TTC549 (cell line): Measurements from ENCODE around the gene EPG5.

Experiments
- FAIRE-seq: peaks from 2 replicates; lab custom pipeline; 2012; peaks lifted over from hg19 to GRCh38; lab: Jason Lieb, UNC

EPG5 gene

DNA sequence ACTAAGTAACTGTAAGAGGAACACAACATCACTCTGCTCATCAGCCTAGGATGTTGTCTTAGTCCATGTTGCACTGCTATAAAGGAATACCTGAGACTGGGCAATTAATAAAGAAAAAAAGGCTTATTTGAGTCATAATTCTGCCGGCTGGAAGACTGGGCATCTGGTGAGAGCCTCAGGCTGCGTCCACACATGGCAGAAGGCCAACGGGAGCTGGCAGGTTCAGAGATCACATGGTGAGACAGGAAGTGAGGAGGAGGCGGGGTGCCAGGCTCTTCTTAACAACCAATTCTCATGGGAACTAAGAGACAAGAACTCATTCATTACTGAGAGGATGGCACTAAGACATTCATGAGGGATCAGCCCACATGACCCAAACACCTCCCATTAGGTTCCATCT lies 46.8 kb downstream of the EPG5 start:
- no peak for FAIRE-seq

DNA sequence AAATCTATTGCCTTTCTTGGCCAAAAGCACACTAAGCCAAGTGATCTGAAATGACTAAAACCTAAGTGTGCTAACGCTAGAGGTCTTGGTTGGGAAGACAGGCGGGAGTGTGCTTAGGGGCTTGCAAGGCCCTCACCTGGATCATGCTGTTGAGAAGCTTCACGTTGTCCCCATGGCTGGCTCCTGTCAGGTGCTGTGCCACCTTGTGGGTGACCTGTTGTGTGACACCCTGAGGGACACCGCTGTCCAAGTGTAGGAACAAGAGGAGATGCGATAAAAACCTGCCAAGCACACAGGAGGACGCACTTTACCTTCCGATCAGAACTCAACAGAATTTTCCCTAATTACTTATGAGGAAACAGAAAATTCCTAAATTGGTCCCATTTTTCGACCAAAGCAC lies 50.8 kb downstream of the EPG5 start:
- FAIRE-seq = no peak

DNA sequence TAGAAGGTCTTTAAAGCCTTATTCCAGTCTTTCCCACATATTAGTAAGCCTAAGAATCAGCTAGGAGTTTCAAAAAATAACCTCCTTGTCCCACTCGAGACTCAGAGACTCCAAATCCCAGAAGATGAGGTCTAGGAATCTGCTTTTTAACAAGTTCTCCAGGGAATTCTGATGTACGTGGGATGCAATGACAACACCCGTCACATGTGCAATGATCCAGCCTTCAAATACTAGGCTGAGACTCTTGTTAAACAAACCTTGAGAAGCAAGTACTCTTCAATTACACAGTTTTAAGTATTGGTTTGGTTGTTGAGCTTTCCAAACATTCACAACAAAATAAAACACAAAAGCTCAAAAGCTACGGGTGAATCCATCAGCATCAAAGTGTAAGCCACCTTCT lies 53.9 kb downstream of the EPG5 start:
- FAIRE-seq = no peak

DNA sequence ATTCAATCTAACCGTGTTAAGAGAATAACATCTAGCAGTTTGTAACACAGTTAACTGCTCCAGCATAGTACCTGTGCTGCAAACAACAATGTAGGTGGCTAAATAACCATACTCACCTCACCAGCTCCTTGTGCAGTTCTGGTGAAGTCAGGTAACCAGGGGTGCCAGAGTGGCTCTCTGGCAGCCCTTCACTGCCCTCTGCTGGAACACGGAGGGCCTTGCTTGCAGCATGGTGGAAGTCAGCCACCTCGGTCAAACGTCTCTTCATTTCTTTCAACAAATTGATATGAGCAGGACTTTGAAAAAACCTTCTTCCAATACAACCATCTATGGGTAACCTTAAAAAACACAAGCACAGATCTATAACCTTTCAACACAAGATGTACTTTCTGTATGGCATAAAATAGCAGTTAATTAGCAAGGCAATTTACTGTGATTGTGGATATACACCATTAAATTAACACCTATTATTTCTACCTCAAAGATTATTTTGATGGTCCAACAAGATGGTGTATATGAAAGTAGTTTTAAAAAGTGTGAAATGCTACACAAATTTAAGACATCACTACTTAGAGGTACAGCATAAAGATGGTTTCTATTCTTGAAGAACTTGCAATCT lies 56.6 kb downstream of the EPG5 start:
- FAIRE-seq = no peak

DNA sequence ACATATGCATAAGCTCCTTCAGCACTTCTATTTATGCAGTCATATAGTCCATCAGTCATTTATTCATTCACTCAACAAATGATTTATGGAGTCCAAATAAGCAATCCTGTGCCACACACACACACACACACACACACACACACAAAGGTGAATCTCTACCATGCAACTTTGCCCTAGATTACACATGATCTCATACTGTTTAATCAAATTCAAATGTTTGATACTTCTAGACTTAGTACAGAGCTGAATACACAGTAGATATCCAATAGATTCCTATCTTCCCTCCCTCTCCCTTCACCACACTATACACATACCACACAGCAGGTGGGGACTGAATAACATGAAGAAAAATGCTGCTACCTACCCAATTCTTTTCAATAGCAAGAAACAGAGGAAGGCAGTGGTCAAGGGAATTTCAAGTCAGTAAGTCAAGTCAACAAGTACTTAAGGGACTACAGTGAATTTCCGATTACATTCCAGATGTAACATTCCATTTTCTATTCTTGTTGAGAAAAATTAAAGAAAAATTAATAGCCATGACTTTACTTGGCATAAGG lies 65.4 kb downstream of the EPG5 start:
- FAIRE-seq = no peak

- no peak for FAIRE-seq
Observed at GRCh38 chr18:45900623-45901022, 66.5 kb downstream of the EPG5 start.

DNA sequence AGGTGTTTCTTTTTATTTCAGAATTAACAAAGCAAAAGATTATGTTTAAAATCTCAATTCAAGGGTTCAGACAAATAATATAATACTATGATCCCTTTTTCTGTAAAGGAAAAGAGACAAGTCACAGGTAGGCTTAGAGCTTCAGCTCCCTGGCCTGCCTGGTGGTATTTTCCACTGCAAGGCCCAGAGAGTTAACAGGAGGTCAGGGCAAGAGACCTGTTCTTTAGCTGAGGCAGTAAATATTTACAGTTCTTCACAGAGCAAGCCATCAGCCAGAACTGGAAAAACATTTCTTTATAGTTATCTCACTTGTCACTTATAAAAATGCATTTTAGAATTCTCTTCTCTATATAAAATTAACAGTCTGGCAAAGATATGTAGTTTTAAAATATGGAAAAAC lies 70.1 kb downstream of the EPG5 start:
- no peak for FAIRE-seq

DNA sequence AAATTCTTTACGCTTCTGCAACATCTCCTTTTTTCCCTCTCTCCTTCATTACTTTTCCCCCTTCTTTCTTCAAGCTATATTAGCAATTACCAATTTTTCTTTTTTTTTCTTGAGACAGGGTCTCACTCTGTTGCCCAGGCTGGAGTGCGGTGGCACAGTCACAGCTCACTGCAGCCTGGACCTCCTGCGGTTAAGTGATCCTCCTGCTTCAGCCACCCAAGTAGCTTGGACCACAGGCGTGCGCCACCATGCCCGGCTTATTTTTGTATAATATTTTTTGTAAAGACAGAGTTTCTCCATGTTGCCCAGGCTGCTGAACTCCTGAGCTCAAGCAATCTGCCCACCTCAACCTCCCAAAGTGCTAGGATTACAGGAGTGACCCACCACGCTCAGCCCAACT lies 70.7 kb downstream of the EPG5 start:
- FAIRE-seq = no peak

- FAIRE-seq = no peak
Observed at GRCh38 chr18:45895339-45895738, 71.8 kb downstream of the EPG5 start.

GRCh38 chr18:45894818-45895217 lies 72.3 kb downstream of the EPG5 start:
- no peak for FAIRE-seq

DNA sequence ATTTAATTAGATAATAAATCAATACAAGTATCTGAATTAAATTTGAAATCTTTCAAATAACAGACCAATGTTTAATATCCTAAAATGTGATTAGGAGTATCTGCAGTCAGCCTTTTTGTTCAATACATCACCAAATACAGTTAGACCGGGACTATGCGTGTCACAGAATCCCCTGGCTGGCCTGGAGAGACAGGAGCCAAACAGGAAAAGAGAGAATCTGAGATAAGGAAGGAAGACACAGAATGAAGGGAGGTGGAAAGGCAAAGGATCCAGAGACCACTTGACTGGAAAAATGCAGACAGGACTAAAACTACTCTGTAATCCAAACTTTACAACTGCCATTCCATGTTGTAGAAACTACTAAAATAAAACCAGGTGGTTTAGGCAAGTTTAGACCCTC lies 75.3 kb downstream of the EPG5 start:
- no peak for FAIRE-seq

GRCh38 chr18:45890606-45891005 lies 76.5 kb downstream of the EPG5 start:
- FAIRE-seq = no peak

- no peak for FAIRE-seq
Observed at GRCh38 chr18:45889419-45890064, 77.6 kb downstream of the EPG5 start.

DNA sequence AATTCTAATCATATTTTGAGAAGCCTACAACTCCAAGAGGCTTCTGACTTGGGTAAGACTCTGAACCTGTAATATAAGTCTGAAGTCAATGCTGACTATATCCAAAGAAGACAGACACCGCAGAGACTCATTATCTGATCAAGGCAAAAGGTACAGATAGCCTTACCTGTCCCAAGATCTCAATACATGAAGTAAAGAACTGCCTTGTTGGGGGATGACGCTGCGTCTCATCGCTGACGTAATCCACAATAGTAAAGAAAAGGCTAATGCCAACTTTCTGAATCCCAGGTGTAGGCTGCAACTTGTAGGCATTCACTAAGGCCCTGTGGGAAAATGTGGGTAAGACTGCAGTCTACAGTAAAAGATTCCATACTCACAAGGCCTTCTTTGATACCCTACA lies 79.5 kb downstream of the EPG5 start:
- no peak for FAIRE-seq

GRCh38 chr18:45880876-45881558 lies 86.1 kb downstream of the EPG5 start:
- no peak for FAIRE-seq

DNA sequence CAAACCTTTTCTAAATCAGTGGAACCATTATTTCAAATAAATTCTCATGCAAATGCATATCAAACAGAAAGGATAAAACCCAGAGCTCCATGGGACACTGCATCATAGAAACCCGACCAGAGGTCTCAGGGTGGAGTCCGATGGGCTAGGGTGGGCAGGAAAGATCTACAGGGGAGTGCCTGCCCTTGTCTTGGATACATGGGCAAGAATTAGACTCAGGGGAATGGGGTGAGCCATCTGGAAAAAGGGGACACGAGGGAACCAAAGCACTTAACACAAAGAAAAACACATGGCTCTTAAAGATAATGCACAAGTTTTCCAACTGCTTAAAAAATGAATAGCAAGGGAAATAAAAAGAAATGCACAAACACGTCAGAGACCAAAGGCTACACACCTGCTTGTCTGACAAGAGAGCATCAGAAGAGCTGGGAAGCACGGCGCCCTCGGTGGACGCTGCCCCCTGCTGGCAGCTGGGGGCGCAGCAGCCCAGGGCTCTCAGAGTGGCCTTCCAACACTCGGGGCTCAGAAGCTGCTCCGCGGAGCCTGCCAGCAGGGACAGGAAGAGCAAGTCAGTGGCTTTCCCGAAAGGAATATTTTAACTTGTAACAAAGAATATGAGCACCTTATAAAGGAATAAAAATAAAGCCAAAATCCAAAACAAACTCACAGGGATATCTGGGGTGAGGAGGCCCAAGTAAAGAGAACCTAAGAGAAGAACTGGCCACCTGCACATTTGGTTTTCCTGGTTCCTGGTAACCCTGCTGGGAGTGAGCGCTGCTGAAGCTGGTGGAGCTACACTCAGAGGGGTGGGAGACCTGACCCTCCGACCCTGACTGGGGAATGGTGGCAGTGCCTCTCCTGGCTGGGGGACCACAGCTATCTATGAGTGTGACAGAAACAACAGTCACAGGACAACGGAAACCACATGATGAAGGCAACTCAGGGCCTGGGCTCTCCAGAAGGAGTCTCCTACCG lies 87.2 kb downstream of the EPG5 start:
- FAIRE-seq = no peak

- FAIRE-seq = no peak
Observed at GRCh38 chr18:45877403-45877802, 89.7 kb downstream of the EPG5 start.

- no peak for FAIRE-seq
Observed at GRCh38 chr18:45876161-45876560, 91.0 kb downstream of the EPG5 start.

DNA sequence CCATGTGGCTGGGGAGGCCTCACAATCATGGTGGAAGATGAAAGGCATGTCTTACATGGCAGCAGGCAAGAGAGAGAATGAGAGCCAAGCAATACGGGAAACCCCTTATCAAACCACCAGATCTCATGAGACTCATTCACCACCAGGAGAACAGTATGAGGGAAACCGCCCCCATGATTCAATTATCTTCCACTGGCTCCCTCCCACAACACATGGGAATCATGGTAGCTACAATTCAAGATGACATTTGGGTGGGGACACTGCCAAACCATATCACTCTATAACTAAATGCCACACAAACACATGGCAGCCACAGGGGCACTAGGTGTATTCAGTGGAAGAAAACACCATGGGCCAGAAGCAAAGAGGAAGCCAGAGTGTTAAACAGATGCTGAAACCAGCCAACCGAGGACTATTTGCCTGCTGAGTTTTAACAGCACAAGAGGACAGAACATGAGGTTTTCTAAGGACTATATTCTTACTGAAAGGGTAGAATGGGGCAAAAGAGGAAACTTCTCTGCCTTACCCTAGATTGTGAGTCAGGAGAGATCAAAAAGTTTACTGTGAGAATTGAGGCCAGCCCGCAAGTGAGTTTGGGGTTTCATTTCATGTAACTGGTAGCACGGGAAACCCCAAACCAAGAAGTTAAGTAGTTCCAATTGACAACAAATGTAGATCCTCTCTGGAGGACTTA lies 92.5 kb downstream of the EPG5 start:
- no peak for FAIRE-seq

- no peak for FAIRE-seq
Observed at GRCh38 chr18:45871431-45872084, 95.6 kb downstream of the EPG5 start.

DNA sequence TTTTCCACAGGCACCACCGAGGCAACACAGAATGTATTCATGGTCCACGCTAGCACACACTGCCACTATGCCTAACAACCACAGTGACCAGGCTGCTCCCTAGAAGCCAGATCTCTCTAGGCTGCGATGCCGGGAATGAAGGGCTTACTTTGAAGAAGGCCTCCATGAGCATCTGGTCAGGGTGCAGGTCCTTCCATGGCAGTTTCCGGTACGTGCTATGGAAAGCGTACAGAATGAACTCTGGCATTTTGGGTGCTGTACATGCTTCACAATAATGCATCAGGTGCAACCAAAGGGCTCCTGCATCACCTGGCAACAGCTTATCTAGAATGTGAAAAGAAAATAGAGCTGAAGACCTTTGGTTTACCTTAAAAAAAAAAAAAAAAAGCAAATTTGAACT lies 96.7 kb downstream of the EPG5 start:
- FAIRE-seq = no peak
